OCI-LY3 (cell line): Measurements from ENCODE around the gene TNFRSF4.

ENCODE experiments used
- CTCF ChIP-seq: fragments of 200-600, 300-600 bp; sonication (generic); IDR thresholded peaks from 2 replicates; pipeline ENCODE4 v1.5.1; 2014; ENCODE audit warnings: antibody characterized with exemption, low read length, low read depth
- EZH2phosphoT487 ChIP-seq: fragments of 200-600 bp; shearing (Covaris generic); IDR thresholded peaks from 2 replicates; pipeline ENCODE4 v1.6.1; 2018; ENCODE audit warnings: antibody characterized with exemption, mixed run types, low read depth

- TF ChIP-seq CTCF: no peak
- no peak for TF ChIP-seq EZH2phosphoT487
Measured at GRCh38 chr1:1219341-1219740, 5.4 kb upstream of the TNFRSF4 start.
